K562 (cell line): ENCODE measurements around the gene R3HDM1.

Experiments
- CTCF ChIP-seq, 3 experiments: IDR thresholded peaks in 2 of 3; conservative IDR thresholded peaks in 1 of 3; 2 replicates each; pipeline ENCODE4 v1.5.1; 2011 to 2012; ENCODE audit warnings: low read length in 3 of 3, mild to moderate bottlenecking in 3 of 3, control low read depth in 2 of 3, improper control_type of control experiment in 1 of 3, inconsistent platforms in 1 of 3, low read depth in 1 of 3, mixed read lengths in 1 of 3, moderate library complexity in 1 of 3; ENCODE audit not compliant: insufficient read depth in 2 of 3
- EP300 ChIP-seq: IDR thresholded peaks from 2 replicates; pipeline ENCODE4 v1.6.1; 2012; ENCODE audit warnings: low read length, improper control_type of control experiment
- FOXP4 ChIP-seq: sonication (generic); formaldehyde crosslinking; IDR thresholded peaks from 2 replicates; pipeline ENCODE4 v1.8.0; 2022; ENCODE audit warnings: mild to moderate bottlenecking, missing genetic modification reagents, borderline replicate concordance
- POLR2A ChIP-seq: fragments of 450-650 bp; conservative IDR thresholded peaks from 2 replicates; pipeline ENCODE4 v1.6.1; 2016
- SREBF1 ChIP-seq: fragments of 150-350 bp; IDR thresholded peaks from 2 replicates; pipeline ENCODE4 v1.6.1; 2014; ENCODE audit warnings: antibody characterized with exemption, low read depth, low read length, borderline replicate concordance
- STAG1 ChIP-seq: sonication (generic); formaldehyde crosslinking; IDR thresholded peaks from 2 replicates; pipeline ENCODE4 v1.5.0; 2020; ENCODE audit warnings: missing genetic modification reagents, borderline replicate concordance

GRCh38 chr2:135557530-135557929 is 26.2 kb downstream of the R3HDM1 start:
- TF ChIP-seq POLR2A (no peak), STAG1 (no peak), CTCF (IDR thresholded peaks at IDR 0.05 in 2 of 3, conservative IDR thresholded peaks at IDR 0.05 in 1 of 3; ENCODE audit: insufficient read depth in 2 of 3, low read depth in 1 of 3, low read length in 3 of 3) (no peak), EP300 (no peak), FOXP4 (CRISPR knock-in tag) (no peak), SREBF1 (no peak)
